LHCN-M2 (cell line): ENCODE results near the gene TC2N. TPM values are rescaled to one million over a fixed set of nuclear protein-coding genes. Genes with fewer than 3 reads are reported as not detected.
"Not testable (repeated sequence)": the region's sequence is repeated elsewhere in the genome, so short reads cannot be mapped to it uniquely, and the experiment has no call there.

Source experiments
- DNase-seq: peaks from one replicate; pipeline ENCODE4 v3.0.0-alpha.2; 2012; ENCODE audit warnings: low read depth
- total RNA-seq: library from RNA; depleted of rRNA; stranded (reverse); fragments of >200 nt; gene quantifications from 2 replicates; pipeline ENCODE4 v1.2.3, GENCODE V29; 2014

The TC2N gene
- total RNA-seq, 1 experiment from 2014 or later: not detected

DNA sequence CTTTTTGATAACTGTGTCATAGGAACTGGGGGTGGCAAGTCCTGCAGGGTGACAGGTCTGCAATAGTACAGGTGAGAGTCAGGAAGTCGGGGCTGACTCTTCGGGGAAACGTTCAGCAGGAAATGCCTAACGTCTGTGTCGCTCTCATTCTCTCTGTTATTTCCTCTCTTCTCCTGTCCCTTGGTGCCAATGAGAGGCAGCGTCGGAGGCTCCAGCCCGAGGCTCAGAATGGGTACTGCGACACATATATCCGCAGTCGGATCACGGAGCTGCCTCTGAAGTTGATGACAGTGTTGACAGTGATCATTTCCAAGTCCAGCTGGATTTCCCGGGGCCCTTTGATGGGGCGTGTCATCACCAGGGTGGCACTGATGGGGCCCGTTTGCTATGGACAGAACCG lies 2.7 kb upstream of the TC2N start:
- no peak for DNase-seq

GRCh38 chr14:91869556-91869955 lies 2.2 kb upstream of the TC2N start:
- DNase-seq: no peak

GRCh38 chr14:91866511-91867295 lies 633 bp downstream of the TC2N start:
- no peak for DNase-seq

DNA sequence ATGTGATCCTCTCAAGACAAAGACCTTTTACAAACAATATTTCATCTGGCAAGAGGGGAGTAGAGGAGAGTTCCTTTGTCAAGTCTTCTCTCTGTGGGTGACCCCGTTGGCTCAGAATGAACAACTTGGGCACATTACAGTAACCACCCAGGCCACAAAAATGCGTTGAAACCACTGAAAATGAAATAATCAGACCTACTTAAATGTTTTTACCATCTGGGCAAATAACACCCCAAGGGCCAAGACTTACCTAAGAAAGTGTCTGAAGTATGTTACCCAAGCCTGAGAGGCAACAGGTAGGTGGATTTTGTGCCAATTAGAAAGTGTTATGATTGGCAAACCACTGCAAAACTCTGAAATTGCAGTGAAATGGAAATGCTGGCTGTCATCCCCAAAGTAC lies 1.3 kb downstream of the TC2N start:
- DNase-seq: peak; percentile 49

DNA sequence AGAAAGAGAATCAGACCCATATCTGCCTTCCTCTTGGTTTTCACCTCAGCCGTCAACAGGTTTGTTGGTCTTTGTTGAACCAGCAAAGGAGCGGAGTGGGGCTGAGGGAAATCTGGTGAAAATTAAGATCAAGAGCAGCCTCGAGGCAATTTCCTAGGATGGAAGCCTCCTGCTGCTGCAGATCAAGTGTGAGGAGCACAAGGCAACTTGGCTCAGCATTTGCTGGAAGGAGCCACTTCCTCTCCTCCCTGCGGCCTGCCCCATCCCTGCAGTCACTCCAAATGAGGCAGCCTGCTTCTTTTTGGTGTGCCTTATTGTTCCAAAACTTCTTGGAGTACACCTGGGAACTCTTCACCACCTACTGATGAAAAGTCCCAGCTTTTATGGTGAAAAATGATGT lies 4.9 kb downstream of the TC2N start:
- no peak for DNase-seq

GRCh38 chr14:91861091-91861490 lies 6.2 kb downstream of the TC2N start:
- DNase-seq: no peak

DNA sequence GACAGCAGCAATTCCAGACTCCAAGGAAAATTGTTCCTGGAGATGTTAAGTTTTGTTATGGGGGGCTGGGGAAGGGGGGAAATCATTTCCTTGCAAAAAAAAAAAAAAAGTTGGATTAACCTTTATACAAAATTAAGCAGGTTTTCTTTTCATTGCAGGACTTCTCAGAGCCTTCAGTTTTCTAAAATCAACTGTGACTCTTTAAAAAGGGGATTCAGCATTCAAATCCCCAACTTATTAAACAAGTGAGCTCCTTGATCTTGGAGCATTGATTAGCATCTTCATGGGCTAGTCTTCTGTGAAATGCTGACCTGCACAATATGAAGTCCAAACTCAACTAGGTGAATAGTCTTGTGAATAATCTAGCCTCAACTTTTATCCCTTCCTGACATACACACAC lies 7.1 kb downstream of the TC2N start:
- no peak for DNase-seq

GRCh38 chr14:91858536-91859275 lies 8.6 kb downstream of the TC2N start:
- peak; percentile 59 for DNase-seq

GRCh38 chr14:91857614-91858013 lies 9.7 kb downstream of the TC2N start:
- DNase-seq: no peak

DNA sequence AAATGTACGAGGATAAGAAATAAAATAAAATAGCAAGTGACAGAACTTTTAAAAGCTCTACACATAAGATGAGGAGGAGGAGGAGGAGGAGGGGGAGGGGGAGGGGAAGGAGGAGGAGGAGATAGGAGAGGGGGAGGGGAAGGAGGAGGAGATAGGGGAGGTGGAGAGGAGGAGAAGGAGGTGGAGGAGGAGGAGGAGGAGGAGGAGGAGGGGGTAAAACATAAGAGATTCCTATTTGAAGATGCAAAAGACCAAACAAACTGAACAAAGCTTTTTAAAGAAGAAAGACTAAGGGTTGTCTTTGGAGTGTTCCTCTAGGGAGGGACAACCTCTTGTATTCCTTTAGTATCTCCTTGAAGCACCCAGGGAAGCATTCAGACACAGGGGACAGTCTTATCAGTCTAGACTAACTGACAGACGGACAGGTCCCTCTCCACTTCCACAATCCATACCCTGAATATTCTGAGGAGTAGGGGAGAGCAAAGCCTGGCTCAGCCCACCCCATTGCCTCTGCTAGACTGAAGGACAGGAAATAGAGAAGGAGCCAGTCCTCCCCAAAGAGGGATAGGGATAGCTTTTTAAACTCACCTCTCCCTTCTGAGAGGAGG lies 12.9 kb downstream of the TC2N start:
- DNase-seq: no peak

- DNase-seq: no peak
Observed at GRCh38 chr14:91851563-91851962, 15.8 kb downstream of the TC2N start.

- DNase-seq: no peak
Observed at GRCh38 chr14:91848504-91849001, 18.8 kb downstream of the TC2N start.

GRCh38 chr14:91847693-91848092 lies 19.6 kb downstream of the TC2N start:
- DNase-seq: no peak

DNA sequence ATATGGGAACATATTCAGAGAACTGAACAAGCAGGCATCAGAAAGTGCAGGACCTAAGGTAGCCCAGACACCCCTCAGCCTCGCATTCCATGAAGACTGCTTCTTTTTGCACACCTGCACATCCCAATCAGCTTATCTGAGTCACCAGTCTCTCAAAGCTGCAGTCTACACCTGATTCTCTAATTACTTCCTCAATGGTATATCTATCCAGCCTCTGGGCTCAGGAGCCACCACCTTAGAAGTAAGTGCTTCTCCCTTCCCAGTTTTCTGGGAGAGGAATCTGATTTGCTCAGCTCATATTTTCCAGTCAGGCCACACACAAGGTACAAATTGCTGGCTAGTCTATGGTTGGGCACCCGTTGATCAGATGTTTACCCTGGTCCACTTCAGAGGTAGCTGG lies 21.7 kb downstream of the TC2N start:
- no peak for DNase-seq

DNA sequence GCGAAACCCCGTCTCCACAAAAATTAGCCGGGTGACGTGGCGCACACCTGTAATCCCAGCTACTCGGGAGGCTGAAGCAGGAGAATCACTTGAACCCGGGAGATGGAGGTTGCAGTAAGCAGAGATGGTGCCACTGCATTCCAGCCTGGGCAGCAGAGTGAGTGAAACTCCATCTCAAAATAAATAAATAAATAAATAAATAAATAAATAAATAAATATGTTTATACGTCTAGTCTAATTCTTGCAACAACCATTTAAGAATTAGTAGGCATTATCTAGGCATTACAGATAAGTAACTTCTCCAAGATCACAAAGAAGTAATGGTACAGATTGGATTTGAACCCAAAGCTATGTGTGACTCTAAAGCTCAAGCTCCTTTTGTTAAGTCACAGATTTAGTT lies 22.3 kb downstream of the TC2N start:
- not testable (repeated sequence) for DNase-seq

DNA sequence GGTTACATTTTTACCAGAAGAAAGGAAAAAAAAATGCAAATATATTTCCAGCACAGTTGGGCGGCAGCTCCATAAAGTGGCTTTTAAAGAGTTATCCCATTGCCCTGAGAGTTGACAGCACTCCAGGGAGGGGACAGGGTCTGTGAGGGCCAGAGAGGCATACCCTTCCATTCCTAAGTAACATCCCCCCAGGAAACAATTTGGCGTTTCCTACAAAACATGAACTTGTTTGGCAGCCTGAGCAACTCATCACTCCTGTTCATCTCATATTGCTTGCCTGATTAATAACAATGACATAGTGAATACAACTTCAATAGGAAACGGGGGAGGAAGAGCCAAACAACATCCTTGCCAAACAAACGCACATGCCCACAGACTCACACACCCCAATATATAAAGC lies 23.3 kb downstream of the TC2N start:
- no peak for DNase-seq

DNA sequence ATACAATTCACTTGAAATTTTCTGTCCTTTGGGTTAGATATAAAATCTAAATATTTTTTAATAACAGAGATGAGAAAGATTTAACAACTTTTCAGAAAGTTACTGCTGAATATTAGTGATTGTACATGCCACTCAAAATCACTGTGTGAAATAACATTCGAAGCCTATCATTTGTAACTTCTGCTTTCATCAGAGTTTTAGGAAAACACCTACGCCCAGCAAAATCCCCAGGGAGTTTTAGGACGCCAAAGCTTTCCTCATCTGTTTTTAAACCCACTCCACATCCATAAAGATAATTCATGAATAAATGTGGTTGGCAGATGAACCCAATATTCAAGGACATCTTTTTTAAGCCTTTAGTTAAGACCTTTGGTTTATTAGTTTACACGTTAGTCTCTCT lies 23.9 kb downstream of the TC2N start:
- DNase-seq: no peak

- DNase-seq: no peak
Observed at GRCh38 chr14:91841065-91841464, 26.3 kb downstream of the TC2N start.

DNA sequence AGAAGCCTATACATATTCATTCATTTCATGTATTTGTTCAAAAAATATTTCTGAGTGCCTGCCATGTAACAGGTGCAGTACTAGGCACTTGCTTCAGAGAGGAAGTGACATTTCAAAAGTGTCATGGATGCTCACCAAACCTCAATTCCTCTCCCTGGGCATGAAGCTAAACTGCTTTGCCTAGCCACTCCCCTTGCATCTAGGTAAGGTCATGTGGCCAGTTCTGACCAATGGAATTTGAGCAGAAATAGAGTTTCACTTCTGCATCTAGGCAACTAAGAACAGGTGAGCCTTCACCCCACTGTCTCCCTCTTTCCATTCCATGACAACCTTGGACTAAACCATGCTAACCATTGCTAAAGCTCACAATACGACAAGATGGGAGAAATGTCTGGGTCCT lies 27.6 kb downstream of the TC2N start:
- no peak for DNase-seq

DNA sequence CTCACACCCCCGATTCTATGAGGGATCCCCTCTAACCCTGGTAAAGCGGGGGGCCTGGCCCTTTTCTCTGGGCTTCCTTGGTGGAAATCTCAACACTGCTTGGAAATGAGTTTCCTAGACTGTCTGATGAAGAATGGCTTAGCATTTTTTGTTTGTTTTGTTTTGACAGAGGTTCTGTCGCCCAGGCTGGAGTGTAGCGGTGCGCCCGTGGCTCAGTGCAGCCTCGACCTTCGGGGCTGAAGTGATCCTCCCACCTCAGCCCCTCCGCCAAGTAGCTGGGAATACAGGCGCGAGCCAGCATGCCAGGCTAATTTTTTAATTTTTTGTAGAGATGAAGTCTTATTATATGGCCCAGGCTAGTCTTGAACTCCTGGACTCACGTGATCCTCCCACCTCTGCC lies 30.3 kb downstream of the TC2N start:
- no peak for DNase-seq

DNA sequence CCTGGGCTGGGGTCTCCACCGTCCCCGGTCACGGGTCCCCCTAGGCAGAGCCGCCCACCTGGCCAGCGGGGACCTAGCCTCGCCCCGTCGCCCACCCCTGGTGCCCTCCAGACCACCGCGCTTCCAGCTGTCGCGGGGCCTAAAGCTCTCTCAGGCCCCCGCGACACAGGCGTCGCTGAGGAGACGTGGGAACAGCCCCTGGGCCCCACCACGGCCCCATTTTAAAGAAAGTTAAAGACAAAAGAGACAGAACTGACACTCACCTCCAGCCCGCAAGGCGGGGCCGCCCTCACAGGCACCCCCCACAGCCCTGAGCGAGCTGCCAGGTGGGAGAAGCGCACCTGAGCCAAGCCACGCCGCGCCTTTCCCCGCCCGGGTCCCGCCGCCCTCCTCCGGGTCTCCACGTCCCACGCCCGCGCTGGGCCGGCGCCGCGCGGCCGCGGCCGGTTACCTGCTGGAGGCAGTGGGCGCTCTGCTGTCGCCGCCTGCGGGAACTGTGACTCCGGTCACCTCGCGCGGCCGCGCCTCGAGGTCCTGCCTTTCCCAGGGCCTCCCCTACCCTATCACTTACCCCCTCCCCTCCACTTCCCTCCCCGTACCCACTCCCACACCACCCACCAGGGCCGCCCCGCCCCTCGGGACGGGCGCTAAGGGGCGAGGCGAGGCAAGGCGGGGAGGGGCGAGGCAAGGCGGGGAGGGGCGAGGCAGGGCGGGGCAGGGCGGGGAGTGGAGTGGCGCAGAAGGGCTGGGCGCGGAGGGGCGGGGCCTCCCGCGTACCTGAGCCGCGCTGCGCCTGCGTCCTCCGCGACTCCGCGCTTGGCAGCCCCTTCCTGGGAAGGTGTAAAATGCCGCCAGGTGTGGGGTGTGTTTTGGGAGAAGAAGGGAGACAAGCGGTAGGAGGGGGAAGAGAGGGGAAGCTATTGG lies 31.2 kb downstream of the TC2N start:
- DNase-seq: no peak
